K562 (cell line): ENCODE results near the gene APLP1. TPM values are rescaled to one million over a fixed set of nuclear protein-coding genes. Genes with fewer than 3 reads are reported as not detected.

Experiments
- ATAC-seq: fragments of 200-7000 bp; cut with Tn5 transposase; 3 replicates; pipeline ENCODE4 v1.9.1; 2020; ENCODE audit warnings: moderate library complexity
- BruUV-seq: library from RNA; stranded (reverse); fragments of 400-500 nt; replicated peaks from 2 replicates; lab custom pipeline; 2021; lab: Mats Ljungman, UMichigan
- CTCF ChIA-PET: fragments of 300-600 bp; formaldehyde crosslinking; extraction: SDS; loops from one replicate; lab custom pipeline; 2021; ENCODE audit warnings: low intra/inter-chr PET ratio; lab: Yijun Ruan, JAX
- POLR2A ChIA-PET: fragments of 300-600, 350-650 bp; sonication (Branson Sonifier 250); formaldehyde crosslinking; extraction: SDS; loops from one replicate; lab custom pipeline; 2021; ENCODE audit warnings: antibody characterized with exemption, inconsistent platforms; lab: Yijun Ruan, JAX
- DNase-seq, 4 experiments: peaks; one replicate each; pipeline versions ENCODE4 v3.0.0 to v3.0.0-alpha.2; 2011 to 2018; ENCODE audit warnings: low spot score in 3 of 4, mixed read lengths in 3 of 4; ENCODE audit errors: extremely low read depth in 1 of 4
- FAIRE-seq: peaks from 2 replicates; lab custom pipeline; 2011; peaks lifted over from hg19 to GRCh38; lab: Jason Lieb, UNC
- H2AFZ ChIP-seq: 2 replicates; pipeline ENCODE4 v1.6.0; 2011; ENCODE audit warnings: low read depth, low read length, control low read depth, inconsistent platforms
- H3K27ac ChIP-seq: fragments of 200-600 bp; 3 replicates; pipeline ENCODE4 v1.8.0; 2011; ENCODE audit warnings: low read depth, mild to moderate bottlenecking, control low read depth, inconsistent platforms, low read length, moderate library complexity, mixed read lengths; ENCODE audit errors: extremely low read depth
- H3K27me3 ChIP-seq, 2 experiments: fragments of 300-600 bp in 1 of 2; 2 replicates in 1 of 2; 3 replicates in 1 of 2; pipeline versions ENCODE4 v1.6.0 to v1.8.0; 2011; ENCODE audit warnings: inconsistent platforms in 2 of 2, low read length in 2 of 2, mild to moderate bottlenecking in 1 of 2, mixed read lengths in 1 of 2, moderate library complexity in 1 of 2; ENCODE audit not compliant: control insufficient read depth in 2 of 2, insufficient read depth in 2 of 2
- H3K36me3 ChIP-seq: fragments of 300-600 bp; 3 replicates; pipeline ENCODE4 v1.8.0; 2011; ENCODE audit warnings: mild to moderate bottlenecking, low read length, inconsistent platforms; ENCODE audit not compliant: control insufficient read depth, insufficient read depth
- H3K4me1 ChIP-seq, 2 experiments: fragments of 200-600 bp in 1 of 2; replicated peaks in 1 of 2; 2 replicates in 1 of 2; 3 replicates in 1 of 2; pipeline versions ENCODE4 v1.5.1 to v1.8.0; 2011; ENCODE audit warnings: inconsistent platforms in 2 of 2, low read length in 2 of 2, mild to moderate bottlenecking in 1 of 2, mixed read lengths in 1 of 2, moderate library complexity in 1 of 2; ENCODE audit not compliant: control insufficient read depth in 2 of 2, insufficient read depth in 2 of 2
- H3K4me2 ChIP-seq: 2 replicates; pipeline ENCODE4 v1.6.1; 2011; ENCODE audit warnings: low read length, control low read depth, inconsistent platforms, mixed read lengths; ENCODE audit not compliant: insufficient read depth
- H3K4me3 ChIP-seq: fragments of 200-600 bp; sonication (generic), shearing (Covaris generic); 2 replicates; pipeline ENCODE4 v1.5.1; 2016; ENCODE audit warnings: control low read depth, inconsistent platforms
- H3K79me2 ChIP-seq: fragments of 200-600 bp; 3 replicates; pipeline ENCODE4 v1.8.0; 2011; ENCODE audit warnings: low read length, inconsistent platforms; ENCODE audit not compliant: control insufficient read depth, insufficient read depth
- H3K9ac ChIP-seq, 2 experiments: 2 replicates each; pipeline versions ENCODE4 v1.6.0 to v1.6.1; 2011; ENCODE audit warnings: low read depth in 2 of 2, low read length in 2 of 2, control low read depth in 1 of 2, inconsistent platforms in 1 of 2, mild to moderate bottlenecking in 1 of 2, mixed read lengths in 1 of 2; ENCODE audit not compliant: insufficient read depth in 1 of 2
- H3K9me1 ChIP-seq: one replicate; pipeline ENCODE4 v1.6.0; 2011; ENCODE audit warnings: inconsistent platforms, mild to moderate bottlenecking, low read length, moderate library complexity; ENCODE audit not compliant: control insufficient read depth, insufficient read depth
- H3K9me3 ChIP-seq: replicated peaks from 2 replicates; pipeline ENCODE4 v1.5.1; 2011; ENCODE audit warnings: low read depth, low read length, inconsistent platforms; ENCODE audit not compliant: control insufficient read depth, insufficient read depth
- H4K20me1 ChIP-seq: replicated peaks from 2 replicates; pipeline ENCODE4 v1.6.1; 2011; ENCODE audit warnings: low read length, inconsistent platforms, mixed read lengths; ENCODE audit not compliant: control insufficient read depth, insufficient read depth
- ATF2 ChIP-seq: sonication (generic); formaldehyde crosslinking; IDR thresholded peaks from 2 replicates; pipeline ENCODE4 v1.8.1; 2022; ENCODE audit warnings: missing genetic modification reagents
- EP400 ChIP-seq: fragments of 450-650 bp; IDR thresholded peaks from 2 replicates; pipeline ENCODE4 v1.6.1; 2017; ENCODE audit warnings: antibody characterized with exemption, mild to moderate bottlenecking, moderate library complexity
- HDAC3 ChIP-seq: fragments of 450-650 bp; IDR thresholded peaks from 2 replicates; pipeline ENCODE4 v1.6.1; 2018; ENCODE audit warnings: borderline replicate concordance, mild to moderate bottlenecking, moderate library complexity; ENCODE audit not compliant: partially characterized antibody
- KAT7 ChIP-seq: sonication (generic); formaldehyde crosslinking; IDR thresholded peaks from 2 replicates; pipeline ENCODE4 v1.8.0; 2022; ENCODE audit warnings: missing genetic modification reagents, mild to moderate bottlenecking, borderline replicate concordance
- KLF6 ChIP-seq: fragments of 250-450 bp; sonication (Bioruptor Pico); IDR thresholded peaks from 2 replicates; pipeline ENCODE4 v1.4.0; 2020; ENCODE audit warnings: mild to moderate bottlenecking, moderate library complexity, borderline replicate concordance
- NR2C1 ChIP-seq, 2 experiments: fragments of 450-650 bp; IDR thresholded peaks; 2 replicates each; pipeline ENCODE4 v1.6.1; 2017; ENCODE audit warnings: mild to moderate bottlenecking in 2 of 2, antibody characterized with exemption in 1 of 2, inconsistent platforms in 1 of 2, missing compliant biosample characterization in 1 of 2, missing genetic modification characterization in 1 of 2
- PYGO2 ChIP-seq: fragments of 450-650 bp; IDR thresholded peaks from 2 replicates; pipeline ENCODE4 v1.6.1; 2016; ENCODE audit warnings: mild to moderate bottlenecking, missing genetic modification characterization, moderate library complexity, missing compliant biosample characterization
- RBFOX2 ChIP-seq: fragments of 200-400 bp; formaldehyde crosslinking; IDR thresholded peaks from 2 replicates; pipeline ENCODE4 v1.6.1; 2017; ENCODE audit warnings: low read depth, mild to moderate bottlenecking, low read length, moderate library complexity
- SRSF1 ChIP-seq: fragments of 200-400 bp; formaldehyde crosslinking; IDR thresholded peaks from 2 replicates; pipeline ENCODE4 v1.6.1; 2017; ENCODE audit warnings: mild to moderate bottlenecking, low read depth, low read length, moderate library complexity
- ZNF384 ChIP-seq: IDR thresholded peaks from 2 replicates; pipeline ENCODE4 v1.6.1; 2012; ENCODE audit warnings: low read depth, low read length, improper control_type of control experiment
- ZNF699 ChIP-seq: fragments of 250-450 bp; sonication (Bioruptor Pico); IDR thresholded peaks from 2 replicates; pipeline ENCODE4 v1.8.0; 2021; ENCODE audit warnings: mild to moderate bottlenecking, moderate library complexity; ENCODE audit not compliant: insufficient replicate concordance
- WGBS: fragments of 100-300 bp; shearing (Covaris generic); methylation state at CpG from one replicate; pipeline ENCODE4 v1.1.6; 2016; ENCODE audit warnings: low coverage, mixed read lengths; ENCODE audit not compliant: insufficient coverage; ENCODE audit errors: missing lambda C conversion rate; 5-methylcytosine and 5-hydroxymethylcytosine counted together
- in situ Hi-C: fragments of 300-500 bp; cut with MboI; formaldehyde crosslinking; loops from 4 replicates; pipeline ENCODE4 v1.15.0; 2018; ENCODE audit warnings: inconsistent platforms, mixed read lengths
- intact Hi-C: fragments of 100-400 bp; cut with micrococcal nuclease; formaldehyde crosslinking; loops from 2 replicates; pipeline ENCODE4 v1.14.2; 2022
- polyA plus RNA-seq, 8 experiments: library from polyadenylated mRNA; depleted of rRNA in 4 of 8; stranded (reverse) in 5 of 8; unstranded in 3 of 8; fragments of >200 nt; fragmentation: Nextera tagmentation in 2 of 8; fragmentation: Illumina TruSeq in 1 of 8; extraction: Ambion mirVana in 2 of 8; extraction: Trizol in 1 of 8; gene quantifications; 2 replicates each; pipeline versions ENCODE4 v1.2.1 to v1.2.3, GENCODE V29; 2011 to 2014; ENCODE audit warnings: inconsistent platforms in 1 of 8, missing spikeins in 1 of 8
- total RNA-seq, 7 experiments: library from RNA; depleted of rRNA in 6 of 7; stranded (reverse); fragments of >200 nt in 6 of 7; fragmentation: Illumina TruSeq in 2 of 7; extraction: Trizol in 2 of 7; gene quantifications; 2 replicates each; pipeline versions ENCODE4 v1.2.1 to v1.2.3, GENCODE V29; 2011 to 2021; ENCODE audit warnings: low replicate concordance in 1 of 7
- TF ChIP-seq, protein P1 (sequence below), 3 experiments: IDR thresholded peaks in 2 of 3; conservative IDR thresholded peaks in 1 of 3; 2 replicates each; pipeline ENCODE4 v1.5.1; 2011 to 2012; ENCODE audit warnings: low read length in 3 of 3, mild to moderate bottlenecking in 3 of 3, control low read depth in 2 of 3, improper control_type of control experiment in 1 of 3, inconsistent platforms in 1 of 3, low read depth in 1 of 3, mixed read lengths in 1 of 3, moderate library complexity in 1 of 3; ENCODE audit not compliant: insufficient read depth in 2 of 3
- TF ChIP-seq, protein P2 (sequence below): sonication (generic); formaldehyde crosslinking; IDR thresholded peaks from 2 replicates; pipeline ENCODE4 v1.8.1; 2023; ENCODE audit warnings: missing genetic modification reagents, mild to moderate bottlenecking, borderline replicate concordance

APLP1 gene
- total and polyA plus RNA-seq, 9 of the 15 experiments (the other 6 are each of a cell fraction or from before 2014, with no cell fraction given) = 0.69 to 9.9 (median 4.7) TPM

- Histone ChIP-seq H3K9me3 (no peaks in the 10 kb centered on the region), H3K27ac (no peak overlapping the region), H3K4me1 (peaks cover 14% of the 10 kb centered on the region in 2 experiments), H3K4me2 (no peak overlapping the region), H3K4me3 (no peak overlapping the region), H3K27me3 (peaks cover 6 to 13% of the 10 kb centered on the region in 2 experiments; a peak in 4 of 5 replicates), H3K79me2 (no peaks in the 10 kb centered on the region), H4K20me1 (no peaks in the 10 kb centered on the region), H3K9me1 (no peaks in the 10 kb centered on the region), H3K9ac (no peak overlapping the region), H3K36me3 (no peaks in the 10 kb centered on the region), H2AFZ (no peak overlapping the region)
- in situ Hi-C loops = no loop called here
- DNase-seq (no peak), FAIRE-seq (no peak), ATAC-seq (no peak)
- CTCF ChIA-PET = no interaction called here
- intact Hi-C loops = no loop called here
- POLR2A ChIA-PET = interaction anchor here (0.7 kb wide), 1 partner anchor 57 kb away, joined by 4 read pairs; the partner anchor contains the start of gene KIRREL2
- no TSS peak for BruUV-seq
- WGBS = 17% methylated on average over 7 of the region's 7 CpGs
- TF ChIP-seq ZNF699 (CRISPR knock-in tag) = no peak
- no peak for TF ChIP-seq RBFOX2
- TF ChIP-seq HDAC3 = no peak
- no peak for TF ChIP-seq NR2C1 (IDR thresholded peaks at IDR 0.05)
- TF ChIP-seq NR2C1 (tag; IDR thresholded peaks at IDR 0.05) = no peak
- no peak for TF ChIP-seq EP400
- TF ChIP-seq, protein P1, sequence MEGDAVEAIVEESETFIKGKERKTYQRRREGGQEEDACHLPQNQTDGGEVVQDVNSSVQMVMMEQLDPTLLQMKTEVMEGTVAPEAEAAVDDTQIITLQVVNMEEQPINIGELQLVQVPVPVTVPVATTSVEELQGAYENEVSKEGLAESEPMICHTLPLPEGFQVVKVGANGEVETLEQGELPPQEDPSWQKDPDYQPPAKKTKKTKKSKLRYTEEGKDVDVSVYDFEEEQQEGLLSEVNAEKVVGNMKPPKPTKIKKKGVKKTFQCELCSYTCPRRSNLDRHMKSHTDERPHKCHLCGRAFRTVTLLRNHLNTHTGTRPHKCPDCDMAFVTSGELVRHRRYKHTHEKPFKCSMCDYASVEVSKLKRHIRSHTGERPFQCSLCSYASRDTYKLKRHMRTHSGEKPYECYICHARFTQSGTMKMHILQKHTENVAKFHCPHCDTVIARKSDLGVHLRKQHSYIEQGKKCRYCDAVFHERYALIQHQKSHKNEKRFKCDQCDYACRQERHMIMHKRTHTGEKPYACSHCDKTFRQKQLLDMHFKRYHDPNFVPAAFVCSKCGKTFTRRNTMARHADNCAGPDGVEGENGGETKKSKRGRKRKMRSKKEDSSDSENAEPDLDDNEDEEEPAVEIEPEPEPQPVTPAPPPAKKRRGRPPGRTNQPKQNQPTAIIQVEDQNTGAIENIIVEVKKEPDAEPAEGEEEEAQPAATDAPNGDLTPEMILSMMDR (IDR thresholded peaks at IDR 0.05 in 2 of 3, conservative IDR thresholded peaks at IDR 0.05 in 1 of 3; ENCODE audit: insufficient read depth in 2 of 3, low read depth in 1 of 3, low read length in 3 of 3) = no peak
- no peak for TF ChIP-seq ATF2 (CRISPR knock-in tag)
- TF ChIP-seq SRSF1 = no peak
- TF ChIP-seq, protein P2, sequence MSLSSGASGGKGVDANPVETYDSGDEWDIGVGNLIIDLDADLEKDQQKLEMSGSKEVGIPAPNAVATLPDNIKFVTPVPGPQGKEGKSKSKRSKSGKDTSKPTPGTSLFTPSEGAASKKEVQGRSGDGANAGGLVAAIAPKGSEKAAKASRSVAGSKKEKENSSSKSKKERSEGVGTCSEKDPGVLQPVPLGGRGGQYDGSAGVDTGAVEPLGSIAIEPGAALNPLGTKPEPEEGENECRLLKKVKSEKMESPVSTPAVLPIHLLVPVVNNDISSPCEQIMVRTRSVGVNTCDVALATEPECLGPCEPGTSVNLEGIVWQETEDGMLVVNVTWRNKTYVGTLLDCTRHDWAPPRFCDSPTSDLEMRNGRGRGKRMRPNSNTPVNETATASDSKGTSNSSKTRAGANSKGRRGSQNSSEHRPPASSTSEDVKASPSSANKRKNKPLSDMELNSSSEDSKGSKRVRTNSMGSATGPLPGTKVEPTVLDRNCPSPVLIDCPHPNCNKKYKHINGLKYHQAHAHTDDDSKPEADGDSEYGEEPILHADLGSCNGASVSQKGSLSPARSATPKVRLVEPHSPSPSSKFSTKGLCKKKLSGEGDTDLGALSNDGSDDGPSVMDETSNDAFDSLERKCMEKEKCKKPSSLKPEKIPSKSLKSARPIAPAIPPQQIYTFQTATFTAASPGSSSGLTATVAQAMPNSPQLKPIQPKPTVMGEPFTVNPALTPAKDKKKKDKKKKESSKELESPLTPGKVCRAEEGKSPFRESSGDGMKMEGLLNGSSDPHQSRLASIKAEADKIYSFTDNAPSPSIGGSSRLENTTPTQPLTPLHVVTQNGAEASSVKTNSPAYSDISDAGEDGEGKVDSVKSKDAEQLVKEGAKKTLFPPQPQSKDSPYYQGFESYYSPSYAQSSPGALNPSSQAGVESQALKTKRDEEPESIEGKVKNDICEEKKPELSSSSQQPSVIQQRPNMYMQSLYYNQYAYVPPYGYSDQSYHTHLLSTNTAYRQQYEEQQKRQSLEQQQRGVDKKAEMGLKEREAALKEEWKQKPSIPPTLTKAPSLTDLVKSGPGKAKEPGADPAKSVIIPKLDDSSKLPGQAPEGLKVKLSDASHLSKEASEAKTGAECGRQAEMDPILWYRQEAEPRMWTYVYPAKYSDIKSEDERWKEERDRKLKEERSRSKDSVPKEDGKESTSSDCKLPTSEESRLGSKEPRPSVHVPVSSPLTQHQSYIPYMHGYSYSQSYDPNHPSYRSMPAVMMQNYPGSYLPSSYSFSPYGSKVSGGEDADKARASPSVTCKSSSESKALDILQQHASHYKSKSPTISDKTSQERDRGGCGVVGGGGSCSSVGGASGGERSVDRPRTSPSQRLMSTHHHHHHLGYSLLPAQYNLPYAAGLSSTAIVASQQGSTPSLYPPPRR = no peak
- TF ChIP-seq ZNF384 = no peak
- no peak for TF ChIP-seq KAT7 (CRISPR knock-in tag)
- no peak for TF ChIP-seq KLF6 (CRISPR knock-in tag)
- TF ChIP-seq PYGO2 (tag) = no peak
These were observed 45.2 kb downstream of the APLP1 start for GRCh38 chr19:35913589-35913988.
